Measurements from ENCODE around the gene SLC52A1. TPM values are rescaled to one million over a fixed set of nuclear protein-coding genes. Genes with fewer than 3 reads are reported as not detected.

Gene SLC52A1
- total RNA-seq, 2 donors from 2014 or later: 1.6 to 1.7 TPM

- intact Hi-C loops (cut with DNase I): no loop called here
- 93% methylated on average over 6 of the region's 6 CpGs for WGBS
- no peaks in the 10 kb centered on the region for H3K27me3 ChIP-seq (replicated peaks; ENCODE audit: insufficient read depth)
- no peaks in the 10 kb centered on the region for H3K9me3 ChIP-seq
- no peaks in the 10 kb centered on the region for H3K36me3 ChIP-seq
- DNase-seq (ENCODE audit: low spot score): no peak
- H3K27ac ChIP-seq: no peak overlapping the region
- TF ChIP-seq POLR2AphosphoS5 (IDR thresholded peaks at IDR 0.05) (no peak), POLR2A (IDR thresholded peaks at IDR 0.05) (no peak), CTCF (IDR thresholded peaks at IDR 0.05) (no peak)
- H3K4me1 ChIP-seq (replicated peaks): no peaks in the 10 kb centered on the region
- no peak overlapping the region for H3K4me3 ChIP-seq
These were observed 41.1 kb downstream of the SLC52A1 start for GRCh38 chr17:4994081-4994595.

GRCh38 chr17:4987767-4988567 is 47.3 kb downstream of the SLC52A1 start:
- Histone ChIP-seq H3K36me3 (no peaks in the 10 kb centered on the region), H3K27me3 (replicated peaks; ENCODE audit: insufficient read depth) (no peaks in the 10 kb centered on the region), H3K9me3 (no peaks in the 10 kb centered on the region), H3K27ac (peak overlapping the region; percentile 88 to 96), H3K4me1 (replicated peaks) (peaks cover 18% of the 10 kb centered on the region), H3K4me3 (peak overlapping the region; percentile 56 to 95)
- TF ChIP-seq POLR2AphosphoS5 (IDR thresholded peaks at IDR 0.05): no peak
- TF ChIP-seq CTCF (IDR thresholded peaks at IDR 0.05): no peak
- no peak for TF ChIP-seq POLR2A (IDR thresholded peaks at IDR 0.05)
- intact Hi-C loops (cut with DNase I): loop anchor here (5.0 kb wide), 2 partner anchors 41 to 81 kb away; partner anchors contain the start of gene PFN1
- no peak for DNase-seq (ENCODE audit: low spot score)
- WGBS: 2% methylated on average over 30 of the region's 30 CpGs

- peak within 1 kb of the TSS; percentile 56 to 95 for H3K4me3 ChIP-seq
- peak within 1 kb of the TSS; percentile 88 to 96 for H3K27ac ChIP-seq
- peaks cover 18% of the 10 kb centered on the region for H3K4me1 ChIP-seq (replicated peaks)
- H3K27me3 ChIP-seq (replicated peaks; ENCODE audit: insufficient read depth): no peaks in the 10 kb centered on the region
- peak; percentile 84 for DNase-seq (ENCODE audit: low spot score)
- under 1% methylated on average over 72 of the region's 78 CpGs for WGBS
- intact Hi-C loops (cut with DNase I): loop anchor here (5.0 kb wide), 2 partner anchors 40 to 80 kb away; partner anchors contain the start of gene PFN1
- H3K36me3 ChIP-seq: no peaks in the 10 kb centered on the region
- TF ChIP-seq POLR2AphosphoS5 (IDR thresholded peaks at IDR 0.05) (peak; percentile 83), CTCF (IDR thresholded peaks at IDR 0.05) (peak; percentile 64 to 92 (median 76)), POLR2A (IDR thresholded peaks at IDR 0.05) (peak; percentile 70)
- no peaks in the 10 kb centered on the region for H3K9me3 ChIP-seq
These were observed 48.1 kb downstream of the SLC52A1 start, which contains the start of gene CAMTA2 for GRCh38 chr17:4986951-4987766. CAMTA2 (minus strand) TSS chr17:4987675; CDS start chr17:4986222, 1,453 bp downstream.

- Histone ChIP-seq H3K27ac (peak overlapping the region; percentile 88 to 96), H3K27me3 (replicated peaks; ENCODE audit: insufficient read depth) (no peaks in the 10 kb centered on the region), H3K9me3 (no peaks in the 10 kb centered on the region), H3K36me3 (no peaks in the 10 kb centered on the region), H3K4me1 (replicated peaks) (peaks cover 18% of the 10 kb centered on the region), H3K4me3 (peak overlapping the region; percentile 56 to 95)
- no peak for TF ChIP-seq POLR2A (IDR thresholded peaks at IDR 0.05)
- TF ChIP-seq POLR2AphosphoS5 (IDR thresholded peaks at IDR 0.05): no peak
- no peak for TF ChIP-seq CTCF (IDR thresholded peaks at IDR 0.05)
- 29% methylated on average over 5 of the region's 5 CpGs for WGBS
- no peak for DNase-seq (ENCODE audit: low spot score)
- intact Hi-C loops (cut with DNase I): loop anchor here (5.0 kb wide), 2 partner anchors 39 to 79 kb away; partner anchors contain the start of gene PFN1
These were observed 48.8 kb downstream of the SLC52A1 start for GRCh38 chr17:4986403-4986802.

Other genes with a start within 250 kb of the SLC52A1 start
- gene VMO1, start 249.1 kb downstream of the SLC52A1 start, total RNA-seq: 1 to 10 TPM in 1 of 2 donors, not detected in 1; 2.6 TPM
- not detected for gene GLTPD2, start 246.5 kb downstream of the SLC52A1 start, total RNA-seq
- gene PSMB6, start 239.3 kb downstream of the SLC52A1 start, total RNA-seq: 100 to 1,000 TPM; 152 to 183 TPM
- 10 to 100 TPM; 25.7 to 29.5 TPM for gene PLD2, start 228.3 kb downstream of the SLC52A1 start, total RNA-seq
- 100 to 1,000 TPM in 1 of 2 donors, 10 to 100 TPM in 1; 53.0 to 136 TPM for gene MINK1, start 202.1 kb downstream of the SLC52A1 start, total RNA-seq
- 10 to 100 TPM in 1 of 2 donors, 1 to 10 TPM in 1; 2.4 to 15.4 TPM for gene C17orf107, start 135.9 kb downstream of the SLC52A1 start, total RNA-seq
- gene CHRNE, start 132.3 kb downstream of the SLC52A1 start, total RNA-seq: 1 to 10 TPM in 1 of 2 donors, under 1 TPM in 1; 0.64 to 1.0 TPM
- not detected for gene GP1BA, start 103.1 kb downstream of the SLC52A1 start, total RNA-seq
- gene SLC25A11, start 95.4 kb downstream of the SLC52A1 start, total RNA-seq: 10 to 100 TPM; 40.5 to 68.0 TPM
- gene RNF167, start 95.2 kb downstream of the SLC52A1 start, total RNA-seq: 100 to 1,000 TPM in 1 of 2 donors, 10 to 100 TPM in 1; 78.7 to 138 TPM
- 1,000 to 10,000 TPM in 1 of 2 donors, 100 to 1,000 TPM in 1; 646 to 1,039 TPM for gene PFN1, start 86.9 kb downstream of the SLC52A1 start, total RNA-seq
- 10 to 100 TPM in 1 of 2 donors, 1 to 10 TPM in 1; 9.7 to 10.2 TPM for gene ENO3, start 84.3 kb downstream of the SLC52A1 start, total RNA-seq
- 10 to 100 TPM; 54.2 to 72.0 TPM for gene SPAG7, start 67.6 kb downstream of the SLC52A1 start, total RNA-seq
- gene CAMTA2, start 47.8 kb downstream of the SLC52A1 start, total RNA-seq: 10 to 100 TPM; 13.6 to 40.2 TPM
- gene INCA1, start 37.9 kb downstream of the SLC52A1 start, total RNA-seq: 1 to 10 TPM; 2.5 to 8.4 TPM
- gene KIF1C, start 37.5 kb downstream of the SLC52A1 start, total RNA-seq: 10 to 100 TPM; 59.5 to 88.9 TPM
- 1 to 10 TPM; 5.4 to 8.5 TPM for gene ZFP3, start 43.0 kb upstream of the SLC52A1 start, total RNA-seq
- 10 to 100 TPM; 14.3 TPM for gene ZNF232, start 76.5 kb upstream of the SLC52A1 start, total RNA-seq
- gene USP6, start 80.6 kb upstream of the SLC52A1 start, total RNA-seq: 1 to 10 TPM; 1.4 to 6.8 TPM
- 10 to 100 TPM; 20.3 to 33.2 TPM for gene ZNF594, start 156.4 kb upstream of the SLC52A1 start, total RNA-seq
- 1 to 10 TPM in 1 of 2 donors, under 1 TPM in 1; 0.68 to 2.3 TPM for gene SCIMP, start 199.4 kb upstream of the SLC52A1 start, total RNA-seq
- gene RABEP1, start 246.9 kb upstream of the SLC52A1 start, total RNA-seq: 10 to 100 TPM; 38.9 to 54.7 TPM

All from prostate gland (tissue), 2 donors.